Raji (cell line): Measurements from ENCODE around the gene WDR46.

ENCODE experiments used
- POLR2A ChIP-seq: IDR thresholded peaks from 2 replicates; pipeline ENCODE4 v1.6.1; 2011; ENCODE audit warnings: low read depth, low read length, control low read depth; ENCODE audit not compliant: insufficient read depth

WDR46 gene, protein sequence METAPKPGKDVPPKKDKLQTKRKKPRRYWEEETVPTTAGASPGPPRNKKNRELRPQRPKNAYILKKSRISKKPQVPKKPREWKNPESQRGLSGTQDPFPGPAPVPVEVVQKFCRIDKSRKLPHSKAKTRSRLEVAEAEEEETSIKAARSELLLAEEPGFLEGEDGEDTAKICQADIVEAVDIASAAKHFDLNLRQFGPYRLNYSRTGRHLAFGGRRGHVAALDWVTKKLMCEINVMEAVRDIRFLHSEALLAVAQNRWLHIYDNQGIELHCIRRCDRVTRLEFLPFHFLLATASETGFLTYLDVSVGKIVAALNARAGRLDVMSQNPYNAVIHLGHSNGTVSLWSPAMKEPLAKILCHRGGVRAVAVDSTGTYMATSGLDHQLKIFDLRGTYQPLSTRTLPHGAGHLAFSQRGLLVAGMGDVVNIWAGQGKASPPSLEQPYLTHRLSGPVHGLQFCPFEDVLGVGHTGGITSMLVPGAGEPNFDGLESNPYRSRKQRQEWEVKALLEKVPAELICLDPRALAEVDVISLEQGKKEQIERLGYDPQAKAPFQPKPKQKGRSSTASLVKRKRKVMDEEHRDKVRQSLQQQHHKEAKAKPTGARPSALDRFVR

GRCh38 chr6:33288921-33289783 lies at the start of gene WDR46, which contains the start of gene PFDN6:
WDR46 (minus strand) TSS chr6:33289239; CDS start chr6:33289170, 69 bp downstream.
PFDN6 (plus strand) TSS chr6:33289601; CDS start chr6:33289857, 256 bp downstream.
- peak; percentile 69 for TF ChIP-seq POLR2A

DNA sequence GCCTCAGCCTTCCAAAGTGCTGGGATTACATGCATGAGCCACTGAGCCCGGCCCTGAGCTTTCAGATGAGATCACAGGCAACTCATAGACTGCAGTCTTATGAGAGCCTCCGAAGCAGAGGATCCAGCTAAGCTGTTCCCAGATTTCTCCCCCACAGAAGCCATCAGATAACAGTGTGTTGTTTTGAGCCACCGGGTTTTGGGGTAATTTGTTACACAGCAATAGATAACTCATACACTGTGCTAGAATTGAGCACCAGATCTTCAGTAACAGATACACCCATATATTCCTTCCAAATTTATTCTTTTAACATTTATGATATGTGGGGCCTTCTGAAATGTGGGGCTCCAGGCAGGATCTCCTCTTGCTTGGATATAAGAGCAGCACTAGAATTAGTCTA lies 47.5 kb upstream of the WDR46 start:
- TF ChIP-seq POLR2A: no peak

- TF ChIP-seq POLR2A: no peak
Observed at GRCh38 chr6:33335916-33336315, 46.9 kb upstream of the WDR46 start.

DNA sequence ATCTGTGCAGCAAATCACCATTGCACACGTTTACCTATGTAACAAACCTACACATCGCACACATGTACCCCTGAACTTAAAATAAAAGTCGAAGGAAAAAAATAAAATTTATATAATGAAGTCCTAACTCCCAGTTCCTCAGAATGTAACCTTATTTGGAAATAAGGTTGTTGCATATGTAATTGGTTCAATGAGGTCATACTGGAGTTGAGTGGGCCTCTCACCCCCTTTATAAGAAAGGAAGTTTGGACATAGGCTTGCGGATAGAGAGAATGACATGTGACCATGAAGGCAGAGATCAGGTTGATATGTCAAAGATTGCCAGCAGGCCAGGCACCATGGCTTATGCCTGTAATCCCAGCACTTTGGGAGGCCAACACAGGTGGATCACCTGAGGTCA lies 44.6 kb upstream of the WDR46 start:
- no peak for TF ChIP-seq POLR2A

DNA sequence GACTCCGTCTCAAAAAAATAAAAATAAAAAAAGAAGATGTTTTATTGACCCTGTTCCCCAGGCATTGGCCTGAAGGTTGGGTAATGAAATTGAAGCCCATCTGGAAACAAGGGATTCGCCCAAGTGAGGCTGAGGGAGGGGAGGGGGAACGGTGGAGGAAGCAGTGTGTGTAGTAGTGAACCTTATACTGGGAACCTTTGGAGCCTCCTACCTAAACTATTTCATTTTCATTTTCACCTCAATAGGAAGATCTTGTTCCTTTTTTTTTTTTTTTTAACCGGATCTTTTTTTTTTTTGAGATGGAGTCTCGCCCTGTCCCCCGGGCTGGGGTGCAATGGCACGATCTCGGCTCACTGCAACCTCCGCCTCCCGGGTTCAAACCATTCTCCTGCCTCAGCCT lies 41.7 kb upstream of the WDR46 start:
- TF ChIP-seq POLR2A: no peak

DNA sequence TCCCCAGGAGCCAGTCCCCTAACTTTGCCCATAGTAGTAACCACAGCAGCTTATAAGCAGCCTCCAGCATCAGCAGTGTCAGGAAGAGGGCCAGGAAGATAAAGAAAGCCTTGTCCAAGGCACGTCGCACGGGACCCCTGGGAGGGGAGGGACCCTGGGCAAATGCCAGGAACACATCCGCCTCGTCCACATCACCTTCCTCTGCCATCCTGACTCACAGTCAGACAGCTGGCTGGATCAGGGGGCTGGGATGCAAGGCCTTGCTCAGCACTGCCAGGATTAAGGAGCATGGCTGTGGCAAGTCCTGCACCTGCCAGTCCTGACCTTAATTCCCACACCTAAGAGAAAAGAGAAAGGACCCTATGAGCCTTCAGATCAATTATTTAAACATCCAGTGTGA lies 40.0 kb upstream of the WDR46 start:
- no peak for TF ChIP-seq POLR2A

DNA sequence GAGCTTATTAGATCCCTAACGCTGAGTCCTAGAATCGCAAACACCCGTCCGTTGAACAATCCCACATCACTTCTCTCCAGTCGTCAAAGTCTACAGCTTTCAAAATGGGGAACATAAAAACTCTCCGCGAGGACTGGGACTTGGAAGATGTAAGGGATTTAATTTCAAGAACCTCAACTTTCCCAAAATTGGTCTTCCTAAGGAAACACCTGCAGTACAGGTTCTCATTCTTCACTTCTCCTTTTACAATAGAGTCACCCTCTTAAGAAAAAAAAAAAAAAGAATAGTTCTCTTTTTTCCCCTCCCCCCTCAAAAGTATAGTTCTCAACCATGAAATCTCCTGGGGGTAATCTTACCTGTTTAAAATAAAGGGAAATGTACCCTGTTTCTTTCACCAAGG lies 35.1 kb upstream of the WDR46 start:
- TF ChIP-seq POLR2A: no peak

- TF ChIP-seq POLR2A: no peak
Observed at GRCh38 chr6:33323623-33323948, 34.5 kb upstream of the WDR46 start.

GRCh38 chr6:33321227-33321626 lies 32.2 kb upstream of the WDR46 start:
- TF ChIP-seq POLR2A: no peak

DNA sequence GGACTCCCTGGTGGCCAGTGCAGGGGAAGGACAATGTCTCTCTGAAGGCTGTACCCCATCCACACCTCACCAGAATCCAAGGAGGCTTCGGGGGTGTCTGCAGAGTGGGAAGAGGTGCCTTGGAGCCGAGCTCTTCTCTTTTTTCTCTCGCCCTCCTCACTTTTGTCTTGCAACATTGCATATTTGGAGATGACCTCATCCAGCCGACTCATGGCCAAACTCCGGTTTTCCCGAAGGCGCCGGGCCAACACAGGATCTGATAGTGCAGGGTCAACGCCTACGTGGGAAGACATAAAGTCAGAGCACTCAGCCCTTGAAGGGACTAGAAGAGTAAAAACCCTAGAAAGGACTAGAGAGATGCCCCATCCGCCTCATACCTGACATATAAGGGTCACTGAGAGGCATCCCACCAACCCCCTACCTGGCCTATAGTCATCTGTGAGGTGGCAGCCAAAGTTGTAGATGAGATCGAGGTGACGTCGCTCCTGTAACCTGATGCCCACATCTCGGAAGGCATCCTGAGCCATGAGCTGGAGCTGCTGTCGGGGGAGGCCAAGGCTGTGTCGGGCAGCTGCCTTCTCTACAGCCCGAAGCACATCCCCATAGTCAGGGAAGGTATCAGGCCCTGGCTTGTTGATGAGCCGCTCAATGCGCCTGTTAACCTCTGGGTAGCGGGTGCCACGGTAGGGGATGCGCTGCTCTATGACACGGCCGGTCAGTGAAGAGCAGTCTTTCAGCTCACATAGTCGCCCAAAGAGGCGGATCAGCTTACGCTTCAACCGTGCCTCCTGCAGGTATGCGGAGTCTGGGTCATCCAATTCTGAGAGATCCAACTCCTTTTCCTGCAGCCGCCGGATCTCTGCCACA lies 31.5 kb upstream of the WDR46 start:
- TF ChIP-seq POLR2A: no peak

- no peak for TF ChIP-seq POLR2A
Observed at GRCh38 chr6:33319939-33320314, 30.9 kb upstream of the WDR46 start.

GRCh38 chr6:33318426-33319073 lies 29.5 kb upstream of the WDR46 start:
- no peak for TF ChIP-seq POLR2A

DNA sequence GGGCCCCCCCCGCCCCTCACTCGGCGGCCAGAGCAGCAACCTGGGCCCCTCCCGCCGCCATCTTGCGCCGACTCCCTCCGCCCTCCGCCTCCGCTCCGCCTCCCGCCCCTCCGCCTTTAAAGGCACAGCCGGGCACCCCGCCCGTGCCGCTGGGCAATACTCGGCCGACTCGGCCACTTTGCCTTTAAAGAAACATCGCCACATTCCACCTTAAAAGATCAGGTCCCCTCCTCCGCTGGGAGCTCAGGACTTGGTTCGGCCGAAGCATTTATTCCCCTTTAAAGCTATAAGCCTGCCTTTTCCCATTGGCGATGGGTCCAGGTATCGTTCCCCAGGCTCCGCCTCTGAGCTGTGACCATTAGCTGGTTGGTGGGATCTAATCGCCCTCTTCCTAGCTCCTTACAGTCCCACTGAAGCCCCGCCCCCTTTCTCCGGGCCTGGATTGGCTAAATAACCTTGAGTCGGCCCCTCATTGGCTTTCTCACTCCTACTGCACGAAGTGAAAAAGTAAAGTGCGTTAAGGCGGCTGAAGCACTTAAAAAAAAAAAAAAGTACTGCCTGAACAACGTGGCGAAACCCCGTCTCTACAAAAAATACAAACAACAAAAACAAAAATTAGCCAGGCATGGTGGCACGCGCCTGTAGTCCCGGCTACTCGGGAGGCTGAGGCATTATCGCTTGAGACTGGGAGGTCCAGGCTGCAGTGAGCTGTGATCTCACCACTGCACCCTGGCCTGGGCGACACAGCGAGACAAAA lies 28.8 kb upstream of the WDR46 start, which contains the start of gene ZBTB22:
TSS of gene ZBTB22 (minus strand) at position 76 of the 757 bp plus-strand sequence. CDS start 828 bp downstream, outside the sequence.
- TF ChIP-seq POLR2A: peak; percentile 53

DNA sequence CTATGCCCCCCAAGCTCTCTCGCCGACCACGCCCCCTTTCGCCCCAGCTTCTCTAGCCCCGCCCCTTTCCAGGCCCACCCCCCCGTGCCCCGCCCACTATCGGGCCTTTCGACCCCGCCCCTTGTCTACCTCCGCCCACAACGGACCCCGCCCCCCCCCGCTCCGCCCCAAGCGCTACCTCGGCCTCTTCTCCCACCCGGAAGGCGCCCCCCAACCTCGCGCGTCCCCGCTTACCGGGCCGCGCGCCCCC lies 28.3 kb upstream of the WDR46 start:
- TF ChIP-seq POLR2A: no peak
